Ascending aorta (tissue), 2 donors: ENCODE data around the gene PDLIM5. TPM values are rescaled to one million over a fixed set of nuclear protein-coding genes. Genes with fewer than 3 reads are reported as not detected.
"Not testable (repeated sequence)": the region's sequence is repeated elsewhere in the genome, so short reads cannot be mapped to it uniquely, and the experiment has no call there.

Source experiments
- DNase-seq, 2 donors: peaks; one replicate each; pipeline ENCODE4 v3.0.0-alpha.2; 2019; ENCODE audit warnings: low spot score in 2 of 2
- H3K27ac ChIP-seq, 2 donors: fragments of 200-600 bp; sonication (generic); one replicate each; pipeline ENCODE4 v1.5.1; 2016 to 2017; ENCODE audit warnings: mild to moderate bottlenecking in 1 of 2
- H3K27me3 ChIP-seq: fragments of 200-600 bp; sonication (generic); one replicate; pipeline ENCODE4 v1.5.1; 2017
- H3K36me3 ChIP-seq, 2 donors: fragments of 200-600 bp; sonication (generic); one replicate each; pipeline ENCODE4 v1.5.1; 2016
- H3K4me1 ChIP-seq, 2 donors: fragments of 200-600 bp; sonication (generic); one replicate each; pipeline ENCODE4 v1.5.1; 2016 to 2017; ENCODE audit warnings: mild to moderate bottlenecking in 1 of 2
- H3K4me3 ChIP-seq, 2 donors: fragments of 200-600 bp; sonication (generic); one replicate each; pipeline ENCODE4 v1.5.1; 2016 to 2017; ENCODE audit warnings: mild to moderate bottlenecking in 1 of 2
- H3K9me3 ChIP-seq, 2 donors: fragments of 200-600 bp; sonication (generic); one replicate each; pipeline ENCODE4 v1.5.1; 2016
- intact Hi-C: fragments of 100-400 bp; cut with DNase I; formaldehyde crosslinking; loops from one replicate; pipeline ENCODE4 v1.15.1; 2023
- total RNA-seq: library from RNA; depleted of rRNA; stranded (reverse); fragments of >200 nt; gene quantifications from one replicate; pipeline ENCODE4 v1.1.0, GENCODE V29; 2016
- TF ChIP-seq, protein P1 (sequence below), 3 experiments: fragments of 200-600 bp in 2 of 3; fragments of 450-650 bp in 1 of 3; sonication (generic) in 2 of 3; IDR thresholded peaks; one replicate each; pipeline ENCODE4 v1.5.1; 2016 to 2019; ENCODE audit warnings: antibody characterized with exemption in 3 of 3, mild to moderate bottlenecking in 1 of 3, moderate library complexity in 1 of 3

Gene PDLIM5
- total RNA-seq, 1 donor from 2014 or later = 103 TPM

DNA sequence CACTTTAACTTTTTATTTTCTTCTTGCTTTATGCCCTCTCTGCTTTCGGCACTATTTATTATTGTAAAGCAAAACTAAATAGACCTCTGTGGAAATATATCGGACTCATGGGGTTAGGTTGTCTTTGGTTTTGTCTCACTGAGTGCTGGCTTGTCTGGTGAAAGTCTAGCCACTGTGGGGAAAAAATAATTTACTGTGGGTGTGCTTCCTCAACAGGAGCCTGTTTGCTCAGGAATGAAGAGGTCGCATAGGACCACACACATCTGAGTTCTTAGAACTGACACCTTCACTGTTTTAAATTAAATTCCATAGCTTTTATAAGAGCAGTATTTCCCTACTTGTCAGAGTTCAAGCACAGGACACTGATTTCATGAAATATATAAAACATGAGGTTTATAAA is 203.0 kb downstream of the PDLIM5 start:
- peaks cover 0 to 6% of the 10 kb centered on the region in 2 donors for H3K4me1 ChIP-seq
- no peak overlapping the region for H3K4me3 ChIP-seq
- H3K9me3 ChIP-seq = no peaks in the 10 kb centered on the region
- intact Hi-C loops = no loop called here
- peaks cover 11 to 32% of the 10 kb centered on the region in 2 donors for H3K36me3 ChIP-seq
- TF ChIP-seq, protein P1, sequence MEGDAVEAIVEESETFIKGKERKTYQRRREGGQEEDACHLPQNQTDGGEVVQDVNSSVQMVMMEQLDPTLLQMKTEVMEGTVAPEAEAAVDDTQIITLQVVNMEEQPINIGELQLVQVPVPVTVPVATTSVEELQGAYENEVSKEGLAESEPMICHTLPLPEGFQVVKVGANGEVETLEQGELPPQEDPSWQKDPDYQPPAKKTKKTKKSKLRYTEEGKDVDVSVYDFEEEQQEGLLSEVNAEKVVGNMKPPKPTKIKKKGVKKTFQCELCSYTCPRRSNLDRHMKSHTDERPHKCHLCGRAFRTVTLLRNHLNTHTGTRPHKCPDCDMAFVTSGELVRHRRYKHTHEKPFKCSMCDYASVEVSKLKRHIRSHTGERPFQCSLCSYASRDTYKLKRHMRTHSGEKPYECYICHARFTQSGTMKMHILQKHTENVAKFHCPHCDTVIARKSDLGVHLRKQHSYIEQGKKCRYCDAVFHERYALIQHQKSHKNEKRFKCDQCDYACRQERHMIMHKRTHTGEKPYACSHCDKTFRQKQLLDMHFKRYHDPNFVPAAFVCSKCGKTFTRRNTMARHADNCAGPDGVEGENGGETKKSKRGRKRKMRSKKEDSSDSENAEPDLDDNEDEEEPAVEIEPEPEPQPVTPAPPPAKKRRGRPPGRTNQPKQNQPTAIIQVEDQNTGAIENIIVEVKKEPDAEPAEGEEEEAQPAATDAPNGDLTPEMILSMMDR (IDR thresholded peaks at IDR 0.05) = no peak
- no peak for DNase-seq
- no peaks in the 10 kb centered on the region for H3K27me3 ChIP-seq
- no peak overlapping the region for H3K27ac ChIP-seq

DNA sequence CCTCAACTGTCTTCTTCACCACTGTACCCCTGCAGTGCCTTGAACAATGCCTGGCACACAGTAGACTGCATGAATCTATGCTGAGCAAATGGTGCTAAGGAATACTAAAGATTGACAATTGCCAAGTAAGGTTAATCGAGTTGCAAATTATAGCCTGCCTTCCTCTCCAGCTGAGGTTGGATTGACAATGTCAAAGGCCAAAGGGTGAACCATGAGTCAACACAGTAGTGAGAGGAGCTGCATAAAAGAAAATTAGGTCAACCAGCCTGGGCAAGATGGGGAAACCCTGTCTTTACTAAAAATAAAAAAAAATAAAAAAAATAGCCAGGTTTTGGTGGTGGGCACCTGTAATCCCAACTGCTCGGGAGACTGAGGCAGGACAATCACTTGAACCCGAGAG is 208.9 kb downstream of the PDLIM5 start:
- no peak for DNase-seq
- intact Hi-C loops = no loop called here
- H3K9me3 ChIP-seq = no peaks in the 10 kb centered on the region
- no peaks in the 10 kb centered on the region for H3K4me1 ChIP-seq
- H3K36me3 ChIP-seq = peaks cover 48 to 70% of the 10 kb centered on the region in 2 donors
- H3K27ac ChIP-seq = no peak overlapping the region
- no peaks in the 10 kb centered on the region for H3K27me3 ChIP-seq
- no peak overlapping the region for H3K4me3 ChIP-seq
- TF ChIP-seq, protein P1 (IDR thresholded peaks at IDR 0.05) = no peak

- H3K27ac ChIP-seq, DNase-seq, H3K27me3 ChIP-seq, H3K9me3 ChIP-seq, H3K4me3 ChIP-seq, intact Hi-C loops, H3K4me1 ChIP-seq: not testable (repeated sequence)
- peaks cover 34 to 50% of the 10 kb centered on the region in 2 donors for H3K36me3 ChIP-seq
Observed at GRCh38 chr4:94665021-94665420, 213.3 kb downstream of the PDLIM5 start.

DNA sequence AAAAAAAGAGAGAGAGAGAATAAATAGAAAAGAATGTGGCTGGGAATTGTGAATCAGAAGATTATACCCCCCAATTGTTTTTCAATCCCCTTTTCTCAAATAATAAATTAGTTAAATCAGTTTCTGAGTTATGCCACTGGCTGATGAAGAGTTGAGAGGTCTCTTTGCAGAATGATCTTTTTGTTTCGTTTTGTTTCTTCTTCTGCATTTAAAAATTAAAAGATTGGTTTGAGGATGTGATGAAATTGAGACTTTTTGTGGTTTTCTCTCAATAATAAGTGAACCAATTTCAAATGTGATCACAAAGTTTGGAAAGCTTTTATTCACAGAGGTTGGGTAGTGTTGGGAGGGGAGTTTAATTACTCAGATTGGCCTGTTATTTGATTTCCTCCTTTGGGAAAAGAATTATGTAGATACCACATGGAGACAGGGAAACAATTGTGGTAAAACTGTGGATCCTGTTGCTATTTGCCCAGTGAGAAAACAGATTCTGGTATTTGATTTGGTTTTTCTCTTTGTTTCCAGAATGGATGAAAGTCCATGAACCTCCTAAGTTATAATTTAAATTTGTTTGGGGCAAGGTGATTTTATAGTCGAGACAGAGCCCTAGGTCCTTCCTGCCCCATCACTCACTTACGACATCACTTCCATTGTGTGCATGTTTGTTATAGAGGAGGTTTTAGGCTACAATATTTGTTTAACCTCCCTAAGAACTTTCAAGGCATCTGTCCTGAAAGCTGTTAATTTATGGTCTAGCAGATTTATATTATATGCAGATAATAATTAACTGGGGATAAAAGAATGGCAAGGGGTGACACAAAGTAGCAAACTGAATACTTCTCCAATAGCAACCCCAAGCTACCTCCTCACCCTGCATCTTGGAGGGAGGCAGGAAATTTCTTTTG is 214.0 kb downstream of the PDLIM5 start:
- no peaks in the 10 kb centered on the region for H3K9me3 ChIP-seq
- H3K27me3 ChIP-seq = no peaks in the 10 kb centered on the region
- H3K4me3 ChIP-seq = no peak overlapping the region
- H3K4me1 ChIP-seq = peaks cover 0 to 3% of the 10 kb centered on the region in 2 donors
- intact Hi-C loops = no loop called here
- peaks cover 28 to 44% of the 10 kb centered on the region in 2 donors for H3K36me3 ChIP-seq
- no peak overlapping the region for H3K27ac ChIP-seq
- DNase-seq = no peak
- TF ChIP-seq, protein P1 (IDR thresholded peaks at IDR 0.05) = no peak

DNA sequence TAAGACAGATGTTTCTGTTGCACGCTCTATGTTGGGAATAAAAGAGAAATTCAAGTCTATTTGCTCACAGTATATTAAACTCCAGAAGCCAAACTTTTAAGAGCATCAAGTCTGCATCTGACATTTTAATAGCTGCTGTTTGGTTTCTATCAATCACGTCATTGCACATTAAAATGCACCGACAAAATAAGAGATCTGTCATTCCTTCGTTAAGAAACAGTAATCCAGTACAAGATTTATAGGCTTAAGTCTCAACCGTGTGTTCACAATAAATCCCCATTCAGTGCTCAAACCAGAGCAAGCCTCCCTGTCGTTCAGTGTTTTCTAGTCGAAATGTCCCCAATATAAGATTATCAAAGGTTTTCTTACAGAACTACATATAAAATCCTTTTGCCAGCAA is 217.0 kb downstream of the PDLIM5 start:
- Histone ChIP-seq H3K27ac (no peak overlapping the region), H3K4me3 (no peak overlapping the region), H3K36me3 (peaks cover 7 to 31% of the 10 kb centered on the region in 2 donors), H3K27me3 (no peaks in the 10 kb centered on the region), H3K4me1 (peaks cover 0 to 3% of the 10 kb centered on the region in 2 donors), H3K9me3 (no peaks in the 10 kb centered on the region)
- TF ChIP-seq, protein P1 (IDR thresholded peaks at IDR 0.05) = no peak
- DNase-seq = no peak
- intact Hi-C loops = no loop called here
